K562 (cell line): ENCODE measurements around the gene MINDY4B. TPM values are rescaled to one million over a fixed set of nuclear protein-coding genes. Genes with fewer than 3 reads are reported as not detected.

Experiments
- ATAC-seq: fragments of 200-7000 bp; cut with Tn5 transposase; 3 replicates; pipeline ENCODE4 v1.9.1; 2020; ENCODE audit warnings: moderate library complexity
- BruUV-seq: library from RNA; stranded (reverse); fragments of 400-500 nt; replicated peaks from 2 replicates; lab custom pipeline; 2021; lab: Mats Ljungman, UMichigan
- CTCF ChIA-PET: fragments of 300-600 bp; formaldehyde crosslinking; extraction: SDS; loops from one replicate; lab custom pipeline; 2021; ENCODE audit warnings: low intra/inter-chr PET ratio; lab: Yijun Ruan, JAX
- POLR2A ChIA-PET: fragments of 300-600, 350-650 bp; sonication (Branson Sonifier 250); formaldehyde crosslinking; extraction: SDS; loops from one replicate; lab custom pipeline; 2021; ENCODE audit warnings: antibody characterized with exemption, inconsistent platforms; lab: Yijun Ruan, JAX
- DNase-seq, 4 experiments: peaks; one replicate each; pipeline versions ENCODE4 v3.0.0 to v3.0.0-alpha.2; 2011 to 2018; ENCODE audit warnings: low spot score in 3 of 4, mixed read lengths in 3 of 4; ENCODE audit errors: extremely low read depth in 1 of 4
- FAIRE-seq: peaks from 2 replicates; lab custom pipeline; 2011; peaks lifted over from hg19 to GRCh38; lab: Jason Lieb, UNC
- H2AFZ ChIP-seq: 2 replicates; pipeline ENCODE4 v1.6.0; 2011; ENCODE audit warnings: low read depth, low read length, control low read depth, inconsistent platforms
- H3K27ac ChIP-seq: fragments of 200-600 bp; 3 replicates; pipeline ENCODE4 v1.8.0; 2011; ENCODE audit warnings: low read depth, mild to moderate bottlenecking, control low read depth, inconsistent platforms, low read length, moderate library complexity, mixed read lengths; ENCODE audit errors: extremely low read depth
- H3K27me3 ChIP-seq, 2 experiments: fragments of 300-600 bp in 1 of 2; 2 replicates in 1 of 2; 3 replicates in 1 of 2; pipeline versions ENCODE4 v1.6.0 to v1.8.0; 2011; ENCODE audit warnings: inconsistent platforms in 2 of 2, low read length in 2 of 2, mild to moderate bottlenecking in 1 of 2, mixed read lengths in 1 of 2, moderate library complexity in 1 of 2; ENCODE audit not compliant: control insufficient read depth in 2 of 2, insufficient read depth in 2 of 2
- H3K36me3 ChIP-seq: fragments of 300-600 bp; 3 replicates; pipeline ENCODE4 v1.8.0; 2011; ENCODE audit warnings: mild to moderate bottlenecking, low read length, inconsistent platforms; ENCODE audit not compliant: control insufficient read depth, insufficient read depth
- H3K4me1 ChIP-seq, 2 experiments: fragments of 200-600 bp in 1 of 2; replicated peaks in 1 of 2; 2 replicates in 1 of 2; 3 replicates in 1 of 2; pipeline versions ENCODE4 v1.5.1 to v1.8.0; 2011; ENCODE audit warnings: inconsistent platforms in 2 of 2, low read length in 2 of 2, mild to moderate bottlenecking in 1 of 2, mixed read lengths in 1 of 2, moderate library complexity in 1 of 2; ENCODE audit not compliant: control insufficient read depth in 2 of 2, insufficient read depth in 2 of 2
- H3K4me2 ChIP-seq: 2 replicates; pipeline ENCODE4 v1.6.1; 2011; ENCODE audit warnings: low read length, control low read depth, inconsistent platforms, mixed read lengths; ENCODE audit not compliant: insufficient read depth
- H3K4me3 ChIP-seq: fragments of 200-600 bp; sonication (generic), shearing (Covaris generic); 2 replicates; pipeline ENCODE4 v1.5.1; 2016; ENCODE audit warnings: control low read depth, inconsistent platforms
- H3K79me2 ChIP-seq: fragments of 200-600 bp; 3 replicates; pipeline ENCODE4 v1.8.0; 2011; ENCODE audit warnings: low read length, inconsistent platforms; ENCODE audit not compliant: control insufficient read depth, insufficient read depth
- H3K9ac ChIP-seq, 2 experiments: 2 replicates each; pipeline versions ENCODE4 v1.6.0 to v1.6.1; 2011; ENCODE audit warnings: low read depth in 2 of 2, low read length in 2 of 2, control low read depth in 1 of 2, inconsistent platforms in 1 of 2, mild to moderate bottlenecking in 1 of 2, mixed read lengths in 1 of 2; ENCODE audit not compliant: insufficient read depth in 1 of 2
- H3K9me1 ChIP-seq: one replicate; pipeline ENCODE4 v1.6.0; 2011; ENCODE audit warnings: inconsistent platforms, mild to moderate bottlenecking, low read length, moderate library complexity; ENCODE audit not compliant: control insufficient read depth, insufficient read depth
- H3K9me3 ChIP-seq: replicated peaks from 2 replicates; pipeline ENCODE4 v1.5.1; 2011; ENCODE audit warnings: low read depth, low read length, inconsistent platforms; ENCODE audit not compliant: control insufficient read depth, insufficient read depth
- H4K20me1 ChIP-seq: replicated peaks from 2 replicates; pipeline ENCODE4 v1.6.1; 2011; ENCODE audit warnings: low read length, inconsistent platforms, mixed read lengths; ENCODE audit not compliant: control insufficient read depth, insufficient read depth
- FOSL1 ChIP-seq: fragments of 200-800 bp; sonication (Bioruptor generic); conservative IDR thresholded peaks from 2 replicates; pipeline ENCODE4 v1.6.1; 2016; ENCODE audit warnings: missing genetic modification characterization, missing compliant biosample characterization
- MGA ChIP-seq: fragments of 450-650 bp; IDR thresholded peaks from 2 replicates; pipeline ENCODE4 v1.6.1; 2016; ENCODE audit warnings: mild to moderate bottlenecking, moderate library complexity
- NR1H2 ChIP-seq: sonication (generic); formaldehyde crosslinking; IDR thresholded peaks from 2 replicates; pipeline ENCODE4 v1.4.0; 2020; ENCODE audit warnings: mild to moderate bottlenecking, missing genetic modification reagents
- ZBTB8A ChIP-seq: fragments of 450-650 bp; IDR thresholded peaks from 2 replicates; pipeline ENCODE4 v1.6.1; 2018; ENCODE audit warnings: mild to moderate bottlenecking, moderate library complexity; ENCODE audit not compliant: partially characterized antibody
- ZNF584 ChIP-seq: fragments of 200-800 bp; sonication (Bioruptor generic); IDR thresholded peaks from 2 replicates; pipeline ENCODE4 v1.6.1; 2016; ENCODE audit warnings: low read depth, mild to moderate bottlenecking, missing genetic modification characterization, missing compliant biosample characterization
- WGBS: fragments of 100-300 bp; shearing (Covaris generic); methylation state at CpG from one replicate; pipeline ENCODE4 v1.1.6; 2016; ENCODE audit warnings: low coverage, mixed read lengths; ENCODE audit not compliant: insufficient coverage; ENCODE audit errors: missing lambda C conversion rate; 5-methylcytosine and 5-hydroxymethylcytosine counted together
- in situ Hi-C: fragments of 300-500 bp; cut with MboI; formaldehyde crosslinking; loops from 4 replicates; pipeline ENCODE4 v1.15.0; 2018; ENCODE audit warnings: inconsistent platforms, mixed read lengths
- intact Hi-C: fragments of 100-400 bp; cut with micrococcal nuclease; formaldehyde crosslinking; loops from 2 replicates; pipeline ENCODE4 v1.14.2; 2022
- polyA plus RNA-seq, 8 experiments: library from polyadenylated mRNA; depleted of rRNA in 4 of 8; stranded (reverse) in 5 of 8; unstranded in 3 of 8; fragments of >200 nt; fragmentation: Nextera tagmentation in 2 of 8; fragmentation: Illumina TruSeq in 1 of 8; extraction: Ambion mirVana in 2 of 8; extraction: Trizol in 1 of 8; gene quantifications; 2 replicates each; pipeline versions ENCODE4 v1.2.1 to v1.2.3, GENCODE V29; 2011 to 2014; ENCODE audit warnings: inconsistent platforms in 1 of 8, missing spikeins in 1 of 8
- total RNA-seq, 7 experiments: library from RNA; depleted of rRNA in 6 of 7; stranded (reverse); fragments of >200 nt in 6 of 7; fragmentation: Illumina TruSeq in 2 of 7; extraction: Trizol in 2 of 7; gene quantifications; 2 replicates each; pipeline versions ENCODE4 v1.2.1 to v1.2.3, GENCODE V29; 2011 to 2021; ENCODE audit warnings: low replicate concordance in 1 of 7

Gene MINDY4B
- total and polyA plus RNA-seq, 9 of the 15 experiments (the other 6 are each of a cell fraction or from before 2014, with no cell fraction given) = not detected

- FAIRE-seq (no peak), ATAC-seq (peak; percentile 27; the same call in 1 of the 3 replicates)
- POLR2A ChIA-PET = no interaction called here
Measured at GRCh38 chr3:150871192-150871591, 34.0 kb downstream of the MINDY4B start.

GRCh38 chr3:150870406-150870805 lies 34.8 kb downstream of the MINDY4B start:
- Histone ChIP-seq H3K4me2 (no peak overlapping the region), H4K20me1 (no peaks in the 10 kb centered on the region), H3K9me1 (no peaks in the 10 kb centered on the region), H3K9me3 (no peaks in the 10 kb centered on the region), H2AFZ (no peak overlapping the region), H3K4me3 (no peak overlapping the region), H3K79me2 (no peaks in the 10 kb centered on the region), H3K27ac (no peak overlapping the region), H3K9ac (no peak overlapping the region), H3K4me1 (no peaks in the 10 kb centered on the region), H3K27me3 (peaks cover 2 to 10% of the 10 kb centered on the region in 2 experiments; a peak in 2 of 5 replicates), H3K36me3 (no peaks in the 10 kb centered on the region)
- FAIRE-seq = no peak
- BruUV-seq = no TSS peak
- 16% methylated on average over 3 of the region's 3 CpGs for WGBS
- CTCF ChIA-PET = no interaction called here
- no peak for ATAC-seq
- intact Hi-C loops = no loop called here
- POLR2A ChIA-PET = no interaction called here
- in situ Hi-C loops = loop anchor here (25.0 kb wide), 1 partner anchor 333 kb away; the partner anchor contains the start of genes EIF2A and SERP1
- DNase-seq = no peak
- no peak for TF ChIP-seq MGA
- no peak for TF ChIP-seq ZBTB8A
- TF ChIP-seq NR1H2 (CRISPR knock-in tag) = no peak

More at GRCh38 chr3:150871192-150871591, 34.0 kb downstream of the MINDY4B start:
- Histone ChIP-seq H3K27me3 (peaks cover 2 to 10% of the 10 kb centered on the region in 2 experiments; a peak in 2 of 5 replicates), H3K4me1 (no peaks in the 10 kb centered on the region), H4K20me1 (no peaks in the 10 kb centered on the region), H3K27ac (no peak overlapping the region)
- in situ Hi-C loops = loop anchor here (25.0 kb wide), 1 partner anchor 334 kb away; the partner anchor contains the start of genes EIF2A and SERP1
- TF ChIP-seq FOSL1 (tag) (0 out of 2 replicates have a peak, but pooled peaks have one; percentile 28), ZNF584 (no peak)
- TF ChIP-seq, all 486 proteins: peak for 1
- Histone ChIP-seq H3K36me3 (no peaks in the 10 kb centered on the region), H3K9me3 (no peaks in the 10 kb centered on the region), H3K79me2 (no peaks in the 10 kb centered on the region), H3K9me1 (no peaks in the 10 kb centered on the region), H2AFZ (no peak overlapping the region), H3K9ac (no peak overlapping the region), H3K4me2 (no peak overlapping the region), H3K4me3 (no peak overlapping the region)
- 0% methylated on average over 4 of the region's 4 CpGs for WGBS
- intact Hi-C loops = no loop called here
- DNase-seq = no peak
- CTCF ChIA-PET = no interaction called here
- no TSS peak for BruUV-seq
